OCI-M2 (cell line): ENCODE measurements around the gene TPCN1.

Experiments
- DNase-seq: peaks from one replicate; lab custom pipeline; 2025; ENCODE audit not compliant: unreplicated experiment; lab: John Stamatoyannopoulos, UW

TPCN1 gene

DNA sequence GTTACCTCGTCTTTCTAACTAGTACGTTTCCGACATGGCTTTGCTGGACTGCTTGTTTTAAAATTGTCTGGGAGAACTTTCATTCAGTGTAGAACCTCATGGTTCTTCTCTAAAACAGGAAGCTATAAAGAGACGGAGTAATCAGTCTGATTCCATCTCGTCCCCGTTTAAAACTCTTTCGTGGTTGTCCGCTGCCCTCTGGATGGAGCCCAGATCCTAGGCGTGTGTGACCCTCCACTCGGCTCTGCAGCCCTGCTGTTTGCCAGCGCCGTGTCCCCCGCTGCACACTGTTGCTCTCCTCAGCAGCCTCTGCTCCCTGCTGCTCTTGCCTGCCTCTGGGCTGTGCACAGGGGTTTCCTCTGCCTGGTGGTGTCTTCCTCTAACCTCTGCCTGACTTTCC lies 63.5 kb downstream of the TPCN1 start:
- no peak for DNase-seq

- DNase-seq = no peak
Measured at GRCh38 chr12:113285679-113286610, 64.7 kb downstream of the TPCN1 start.

DNA sequence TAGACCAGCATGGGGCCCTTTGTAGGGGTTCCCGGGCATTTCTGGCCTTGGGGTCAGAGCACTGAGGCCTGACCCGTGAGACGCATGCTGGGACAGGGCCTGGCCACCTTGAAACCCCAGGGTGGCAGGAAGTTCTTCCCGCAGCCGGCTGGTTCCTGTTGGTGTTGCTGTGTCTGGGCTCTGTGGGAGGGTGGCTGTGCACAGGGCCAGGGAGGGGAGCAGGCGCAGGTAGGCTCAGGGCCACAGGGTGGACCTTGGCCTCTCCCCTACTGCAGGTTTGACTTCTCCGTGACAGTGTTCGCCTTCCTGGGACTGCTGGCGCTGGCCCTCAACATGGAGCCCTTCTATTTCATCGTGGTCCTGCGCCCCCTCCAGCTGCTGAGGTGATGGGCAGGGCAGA lies 65.4 kb downstream of the TPCN1 start:
- no peak for DNase-seq

GRCh38 chr12:113287146-113287898 lies 66.1 kb downstream of the TPCN1 start:
- DNase-seq = no peak

DNA sequence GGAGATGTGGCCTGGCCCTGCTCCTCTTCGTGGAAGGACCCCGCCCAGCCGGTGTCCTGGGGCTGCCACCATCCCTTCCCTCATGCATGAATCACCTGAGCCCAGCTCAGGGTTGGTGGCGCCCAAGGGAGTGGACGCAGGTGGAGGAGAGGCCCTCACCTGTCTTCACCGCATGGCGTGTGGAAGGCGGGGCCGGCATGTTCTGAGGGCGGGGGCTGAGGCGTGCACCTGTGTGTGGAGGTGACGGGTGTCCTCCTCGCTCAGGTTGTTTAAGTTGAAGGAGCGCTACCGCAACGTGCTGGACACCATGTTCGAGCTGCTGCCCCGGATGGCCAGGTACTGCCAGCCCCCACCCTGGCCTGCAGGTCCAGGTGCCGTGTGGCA lies 66.6 kb downstream of the TPCN1 start:
- no peak for DNase-seq

DNA sequence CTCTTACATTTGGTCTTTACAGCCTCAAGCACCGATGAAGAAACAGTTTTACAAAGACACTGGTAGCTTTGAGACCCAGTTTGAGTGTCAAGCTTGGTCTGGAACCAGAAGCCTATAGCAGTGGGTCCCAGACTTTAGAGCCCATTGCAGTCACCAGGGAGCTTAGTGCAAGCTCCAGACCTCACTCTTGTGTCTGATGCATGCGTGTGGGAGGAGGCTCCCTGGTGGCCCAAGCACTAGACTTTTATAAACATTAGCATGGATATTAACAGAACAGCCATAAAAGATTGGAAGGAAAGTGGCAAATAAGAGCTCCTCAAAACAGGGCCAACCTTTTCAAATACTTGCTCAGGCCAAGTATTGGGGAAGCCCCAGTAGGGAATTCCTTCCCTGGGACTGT lies 68.1 kb downstream of the TPCN1 start:
- no peak for DNase-seq

DNA sequence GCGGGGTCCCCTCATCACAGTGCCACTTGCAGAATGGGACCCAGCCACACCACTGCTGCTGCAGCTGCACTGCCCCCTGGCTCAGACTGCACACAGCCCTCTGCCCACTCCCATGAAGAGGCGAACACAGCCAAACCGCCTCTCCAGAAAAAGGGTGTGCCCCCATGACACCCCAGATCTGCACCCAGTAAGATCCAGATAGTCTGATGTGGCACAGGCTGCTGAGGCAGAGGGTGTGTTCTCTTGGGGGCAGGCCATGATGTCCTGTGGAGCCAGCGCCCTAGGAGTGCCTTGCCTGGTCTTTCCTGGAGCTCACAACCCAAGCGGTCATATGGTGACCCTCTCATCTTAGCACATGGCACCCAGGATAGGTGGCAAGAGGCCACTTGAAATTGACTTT lies 69.2 kb downstream of the TPCN1 start:
- no peak for DNase-seq

DNA sequence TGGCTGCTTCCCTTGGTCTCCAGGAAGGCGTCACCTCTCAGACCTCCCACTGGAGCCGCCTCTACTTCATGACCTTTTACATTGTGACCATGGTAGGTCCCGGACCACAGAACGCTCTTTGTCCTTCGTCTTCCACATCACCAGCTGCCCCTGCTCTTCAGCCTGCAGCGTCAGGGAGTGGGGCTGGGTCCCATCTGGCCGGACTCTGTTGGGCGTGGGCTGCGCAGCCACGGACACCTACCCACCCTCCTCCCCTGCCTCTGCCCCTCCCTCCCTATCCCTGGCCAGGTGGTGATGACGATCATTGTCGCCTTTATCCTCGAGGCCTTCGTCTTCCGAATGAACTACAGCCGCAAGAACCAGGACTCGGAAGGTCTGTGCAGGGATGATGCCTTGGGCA lies 70.3 kb downstream of the TPCN1 start:
- DNase-seq = no peak

GRCh38 chr12:113292091-113292490 lies 70.8 kb downstream of the TPCN1 start:
- no peak for DNase-seq

DNA sequence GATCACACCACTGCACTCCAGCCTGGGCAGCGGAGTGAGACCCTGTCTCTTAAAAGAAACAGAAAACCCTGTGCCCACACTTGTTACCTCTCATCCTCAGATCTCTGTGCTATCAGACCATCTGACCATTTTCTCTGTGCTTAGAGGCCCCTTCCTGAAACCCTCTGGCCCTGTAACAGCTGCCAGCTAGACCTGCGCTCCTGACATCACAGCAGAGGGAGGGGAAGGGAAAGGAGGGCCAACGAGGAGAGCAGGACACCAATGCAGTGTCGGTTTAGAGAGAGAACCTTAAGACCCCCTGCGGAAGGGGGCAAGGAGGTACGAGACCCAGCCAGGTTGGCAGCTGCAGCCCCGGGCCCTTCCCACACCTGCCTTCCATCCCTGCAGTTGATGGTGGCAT lies 71.3 kb downstream of the TPCN1 start:
- no peak for DNase-seq

DNA sequence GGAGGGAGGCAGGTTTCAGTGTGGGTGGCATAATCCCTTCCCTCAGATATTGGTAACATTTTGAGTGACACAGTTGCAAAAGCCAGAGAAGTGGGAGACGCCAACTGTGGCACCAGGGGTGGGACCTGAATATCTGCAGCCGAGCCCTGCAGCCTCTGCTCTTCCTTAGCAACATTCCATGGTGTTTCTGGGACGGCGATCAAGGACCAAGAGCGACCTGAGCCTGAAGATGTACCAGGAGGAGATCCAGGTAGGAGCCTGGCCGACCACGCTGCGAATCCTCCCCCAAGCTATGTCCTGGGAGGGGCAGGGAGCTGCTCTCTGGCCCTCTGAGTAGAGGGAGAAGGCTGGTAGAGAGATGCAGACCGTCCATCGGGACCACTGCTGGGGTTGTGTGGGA lies 71.8 kb downstream of the TPCN1 start:
- no peak for DNase-seq

DNA sequence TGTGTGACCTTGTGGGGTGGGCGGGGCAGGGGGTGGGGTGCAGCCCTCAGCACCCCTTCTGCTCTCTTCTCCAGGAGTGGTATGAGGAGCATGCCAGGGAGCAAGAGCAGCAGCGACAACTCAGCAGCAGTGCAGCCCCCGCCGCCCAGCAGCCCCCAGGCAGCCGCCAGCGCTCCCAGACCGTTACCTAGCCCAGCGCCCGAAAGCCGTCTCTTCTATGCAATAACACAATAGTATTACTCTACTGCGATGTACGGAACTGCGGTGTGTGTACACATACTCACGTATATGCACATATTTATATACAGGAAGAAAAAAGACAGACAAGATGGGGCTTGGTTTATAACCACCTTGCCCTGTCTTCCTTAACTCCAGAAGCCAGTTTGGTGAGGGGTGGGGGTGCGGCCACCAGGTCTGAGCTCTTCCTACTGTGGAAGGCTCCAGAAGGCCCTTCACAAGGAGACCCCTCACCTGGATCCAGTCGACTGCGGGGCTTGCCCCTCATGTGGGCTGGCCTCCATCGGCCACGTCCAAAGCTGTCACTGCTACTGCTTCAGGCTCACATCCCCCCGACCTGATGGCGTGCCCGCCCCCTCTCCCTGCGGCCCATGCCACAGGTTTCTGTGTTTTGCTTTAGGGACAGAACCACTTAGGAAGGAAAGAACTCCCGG lies 74.8 kb downstream of the TPCN1 start:
- DNase-seq = no peak

GRCh38 chr12:113296557-113297213 lies 75.4 kb downstream of the TPCN1 start:
- DNase-seq = no peak

- DNase-seq = no peak
Measured at GRCh38 chr12:113297214-113297587, 75.9 kb downstream of the TPCN1 start.

- no peak for DNase-seq
Measured at GRCh38 chr12:113297621-113298471, 76.6 kb downstream of the TPCN1 start.

DNA sequence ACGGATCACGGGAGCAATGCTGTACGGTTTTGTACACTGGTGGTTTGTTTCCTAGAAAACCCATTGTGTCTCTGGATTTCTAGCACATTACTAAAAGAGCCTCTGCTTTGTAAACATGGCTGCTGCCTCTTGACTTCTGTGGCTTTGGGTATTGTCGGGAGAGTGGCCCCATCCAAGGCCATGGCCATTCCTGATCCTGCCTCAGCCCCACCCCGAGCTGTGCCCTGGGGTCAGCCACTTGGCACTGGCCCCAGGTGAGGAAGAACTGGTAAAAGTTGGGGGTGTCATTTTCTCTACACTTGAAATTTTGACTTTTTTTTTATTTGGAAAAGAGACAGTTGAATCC lies 77.2 kb downstream of the TPCN1 start:
- DNase-seq = no peak

GRCh38 chr12:113298861-113299545 lies 77.7 kb downstream of the TPCN1 start:
- DNase-seq = no peak

DNA sequence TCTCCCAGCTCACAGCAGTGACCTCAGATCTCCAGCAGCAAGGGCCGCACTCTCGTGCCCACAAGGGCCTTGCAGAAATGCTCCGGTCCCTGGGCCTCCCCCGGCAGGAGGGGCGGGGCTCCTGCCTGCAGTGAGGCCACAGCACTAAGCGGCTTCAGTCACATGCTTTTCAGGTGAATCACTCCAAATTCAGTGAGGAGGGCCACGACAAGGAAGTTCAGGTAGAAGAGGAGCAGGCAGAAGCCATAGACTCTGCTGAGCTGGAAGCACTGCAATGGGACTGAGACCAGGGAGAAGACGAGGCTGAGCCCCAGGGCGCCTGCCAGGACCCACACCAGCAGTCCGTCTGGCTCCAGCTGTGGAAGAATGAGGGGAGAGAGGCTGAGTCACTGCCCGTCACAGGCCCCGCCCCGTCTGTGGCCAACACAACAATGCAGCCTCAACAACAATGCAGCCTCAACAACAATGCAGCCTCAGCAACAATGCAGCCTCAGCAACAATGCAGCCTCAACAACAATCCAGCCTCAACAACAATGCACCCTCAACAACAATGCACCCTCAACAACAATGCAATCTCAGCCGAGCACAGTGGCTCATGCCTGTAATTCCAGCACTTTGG lies 78.5 kb downstream of the TPCN1 start:
- DNase-seq = no peak

- DNase-seq = no peak
Measured at GRCh38 chr12:113301811-113302210, 80.5 kb downstream of the TPCN1 start.
